Measurements from ENCODE around the gene DMRTC1B. TPM values are rescaled to one million over a fixed set of nuclear protein-coding genes. Genes with fewer than 3 reads are reported as not detected.
"Not testable (repeated sequence)": the region's sequence is repeated elsewhere in the genome, so short reads cannot be mapped to it uniquely, and the experiment has no call there.

The DMRTC1B gene, protein sequence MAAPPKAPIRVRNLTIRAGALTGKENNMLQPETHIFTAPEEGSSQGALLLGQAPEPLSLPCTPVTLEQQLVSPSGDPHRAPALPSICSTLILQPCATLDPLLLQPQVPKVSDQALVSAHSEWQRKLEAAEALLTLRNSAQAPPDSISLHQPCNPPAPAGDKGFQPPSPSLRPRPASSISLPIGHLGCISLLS
- not detected in 2 replicates for total RNA-seq (2014; rRNA removed; shearing (Covaris generic))
- not detected in 2 replicates for polyA plus RNA-seq (2014; cell fraction: nucleus; rRNA removed)

DNA sequence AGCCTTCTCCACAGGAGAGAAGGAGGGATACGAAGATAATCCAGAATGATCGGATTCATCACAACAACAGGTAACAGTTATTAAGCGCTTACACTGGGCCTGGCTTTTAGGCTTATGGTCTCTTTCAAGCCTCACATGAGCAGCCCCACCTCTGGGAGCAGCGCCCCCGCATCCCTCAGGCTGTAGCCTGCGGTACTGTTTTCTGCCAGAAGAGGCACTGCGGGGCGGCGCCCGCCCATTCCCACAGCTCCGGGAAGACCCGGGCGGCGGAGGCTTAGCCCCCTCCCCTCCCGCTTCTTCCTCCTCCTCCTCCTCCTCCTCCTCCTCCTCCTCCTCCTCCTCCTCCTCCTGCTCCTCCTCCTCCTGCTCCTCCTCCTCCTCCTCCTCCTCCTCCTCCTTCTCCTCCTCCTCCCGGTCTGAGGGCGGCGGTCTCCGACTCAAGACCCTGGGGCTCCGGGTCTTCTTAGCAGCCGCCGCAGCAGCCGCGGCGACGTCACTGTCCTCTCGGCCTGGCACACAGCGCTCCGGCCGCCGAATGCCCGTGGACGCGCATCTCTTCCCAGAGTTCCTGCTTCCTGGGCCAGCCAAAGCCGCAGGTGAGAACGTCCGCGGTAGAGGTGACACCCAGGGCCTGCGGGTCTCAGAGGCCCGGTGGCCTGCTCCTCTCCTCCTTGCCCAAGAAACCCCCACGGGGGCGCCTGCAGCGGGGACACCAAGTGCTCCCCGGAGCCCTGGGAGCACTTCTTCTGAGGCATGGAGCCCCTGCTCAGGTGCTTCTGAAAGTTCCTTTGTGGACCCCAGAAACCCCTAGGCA is at the start of gene DMRTC1B:
DMRTC1B (plus strand) TSS at position 238 of the 814 bp plus-strand sequence. CDS start 68,246 bp downstream, outside the sequence.
- not testable (repeated sequence) for DNase-seq (ENCODE audit: extremely low read depth, low read depth)

DNA sequence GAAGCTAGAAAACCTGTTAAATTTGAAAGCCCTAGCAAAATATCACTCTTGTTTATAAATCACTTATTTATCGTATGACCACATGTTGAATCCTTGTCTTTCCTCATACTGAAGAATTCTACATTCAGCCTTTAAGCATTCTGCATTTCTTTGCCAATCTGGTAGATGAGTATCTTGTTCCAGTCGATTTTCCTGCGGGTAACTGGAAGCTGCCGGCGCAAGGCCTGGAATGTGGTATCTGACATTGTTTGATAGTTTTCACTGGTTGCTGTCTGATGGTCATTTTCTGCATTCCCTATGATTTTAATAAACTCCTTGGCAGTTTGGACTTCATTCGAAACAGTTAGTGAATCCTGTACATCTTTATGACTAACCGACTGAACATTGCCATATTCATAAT is 48.8 kb upstream of the DMRTC1B start:
- no peak for DNase-seq (ENCODE audit: extremely low read depth, low read depth)

DNA sequence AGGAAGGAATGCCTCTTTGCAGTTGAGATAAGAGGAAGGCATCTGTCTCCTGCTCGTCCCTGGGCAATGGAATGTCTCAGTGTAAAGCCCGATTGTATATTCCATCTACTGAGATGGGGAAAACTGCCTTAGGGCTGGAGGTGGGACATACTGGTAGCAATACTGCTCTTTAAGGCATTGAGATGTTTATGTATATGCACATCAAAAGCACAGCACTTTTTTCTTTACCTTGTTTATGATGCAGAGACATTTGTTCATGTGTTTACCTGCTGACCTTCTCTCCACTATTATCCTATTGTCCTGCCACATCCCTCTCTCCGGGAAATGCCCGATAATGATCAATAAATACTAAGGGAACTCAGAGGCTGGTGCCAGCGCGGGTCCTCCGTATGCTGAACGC is 43.1 kb upstream of the DMRTC1B start:
- DNase-seq (ENCODE audit: extremely low read depth, low read depth): not testable (repeated sequence)

DNA sequence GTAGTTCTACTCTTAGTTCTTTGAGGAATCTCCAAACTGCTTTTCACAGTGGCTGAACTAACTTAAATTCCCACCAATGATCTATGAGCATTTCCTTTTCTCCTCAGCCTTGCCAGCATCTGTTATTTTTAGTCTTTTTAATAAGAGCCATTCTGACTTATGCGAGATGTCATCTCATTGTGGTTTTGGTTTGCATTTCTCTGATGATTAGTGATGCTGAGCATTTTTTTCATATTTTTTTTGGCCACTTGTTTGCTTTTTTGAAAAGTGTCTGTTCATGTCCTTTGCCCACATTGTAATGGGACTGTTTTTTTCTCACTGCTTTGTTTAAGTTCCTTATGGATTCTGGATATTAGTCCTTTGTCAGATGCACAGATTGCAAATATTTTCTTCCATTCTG is 41.1 kb upstream of the DMRTC1B start:
- no peak for DNase-seq (ENCODE audit: extremely low read depth, low read depth)

DNA sequence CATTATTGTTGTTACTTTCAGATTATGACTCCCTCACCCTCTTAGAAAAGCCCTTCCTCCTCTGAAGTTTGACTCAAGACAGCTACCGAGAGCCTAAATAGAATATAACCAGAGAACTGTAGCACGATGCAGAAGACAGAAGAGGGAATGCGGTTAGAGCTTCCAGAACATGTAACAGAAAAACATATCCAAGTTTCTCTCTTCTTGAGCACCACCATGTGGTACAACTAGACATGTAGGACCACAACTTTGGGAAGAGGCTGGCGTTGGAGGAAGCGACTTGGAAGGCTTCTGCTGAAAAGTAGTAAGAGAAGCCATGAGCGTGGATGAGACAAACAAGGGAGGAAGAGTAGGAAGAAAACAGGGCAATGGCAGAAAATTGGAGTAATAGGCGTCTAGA is 31.1 kb upstream of the DMRTC1B start:
- DNase-seq (ENCODE audit: extremely low read depth, low read depth): not testable (repeated sequence)

DNA sequence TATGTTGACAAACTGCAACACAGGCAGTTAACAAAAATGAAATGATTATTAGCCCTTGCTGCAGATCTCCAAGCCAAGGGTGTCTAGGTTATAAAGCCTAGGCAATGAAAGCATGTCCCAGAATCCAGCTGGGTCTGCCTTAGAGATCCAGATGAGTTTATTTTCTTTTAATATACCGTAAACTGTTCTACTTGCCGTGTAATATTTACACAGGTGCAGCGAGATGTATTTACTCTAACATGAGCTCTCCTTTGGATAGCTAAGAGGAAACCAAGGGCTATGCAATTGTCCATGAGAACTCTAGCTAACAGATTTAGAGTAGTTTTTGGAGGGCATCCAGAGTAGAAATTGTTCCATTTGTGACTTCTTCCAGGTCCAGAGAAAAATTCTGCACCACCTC is 28.1 kb upstream of the DMRTC1B start:
- not testable (repeated sequence) for DNase-seq (ENCODE audit: extremely low read depth, low read depth)

DNA sequence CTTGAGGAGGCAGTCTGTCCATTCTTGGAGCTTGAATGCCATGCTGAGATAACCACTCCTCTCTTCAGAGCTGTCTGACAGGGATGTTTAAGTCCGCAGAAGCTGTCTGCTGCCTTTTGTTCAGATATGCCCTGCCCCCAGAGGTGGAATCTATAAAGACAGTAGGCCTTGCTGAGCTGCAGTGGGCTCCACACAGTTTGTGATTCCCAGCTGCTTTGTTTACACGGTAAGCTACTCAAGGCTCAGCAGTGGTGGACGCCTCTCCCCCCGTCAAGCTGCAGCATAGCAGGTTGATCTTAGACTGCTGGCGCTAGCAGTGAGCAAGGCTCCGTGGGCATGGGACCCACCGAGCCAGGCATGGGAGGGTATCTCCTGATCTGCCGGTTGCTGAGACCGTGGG is 16.2 kb upstream of the DMRTC1B start:
- DNase-seq (ENCODE audit: extremely low read depth, low read depth): not testable (repeated sequence)

DNA sequence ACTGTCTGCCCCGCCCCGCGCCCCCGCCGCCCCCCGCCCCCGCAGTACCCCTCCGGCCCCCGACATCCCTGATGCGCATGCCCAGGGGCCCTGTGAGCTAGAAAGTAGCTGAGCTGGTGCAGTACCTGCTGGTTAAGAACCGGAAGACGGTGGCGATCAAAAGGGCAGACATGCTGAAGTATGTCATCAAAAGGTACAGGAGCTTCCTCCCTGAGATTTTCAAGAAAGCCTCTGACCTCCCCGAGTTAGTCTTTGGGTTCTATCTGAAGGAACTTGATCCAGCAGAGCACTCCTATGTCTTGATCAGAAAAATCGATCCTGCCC is 739 bp downstream of the DMRTC1B start:
- DNase-seq (ENCODE audit: extremely low read depth, low read depth): not testable (repeated sequence)

DNA sequence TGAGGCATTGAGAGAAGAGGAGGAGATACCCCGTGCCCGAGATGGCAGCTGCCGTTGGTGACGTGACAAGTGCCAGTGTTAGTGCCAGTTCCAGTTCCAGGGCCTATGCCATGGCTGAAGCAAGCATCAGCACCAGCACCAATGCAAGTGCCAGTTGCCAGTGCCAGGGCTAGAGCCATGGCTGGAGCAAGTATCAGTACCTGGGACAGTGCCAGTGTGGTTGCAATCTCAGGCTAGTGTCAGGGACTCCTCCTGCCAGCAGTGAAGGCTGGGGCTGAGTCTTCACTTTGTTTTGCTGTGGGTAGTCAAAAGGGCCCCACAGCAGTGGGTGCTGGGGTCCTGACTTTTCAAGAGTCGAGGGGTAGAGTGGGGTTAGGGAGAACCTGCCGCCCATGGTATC is 1.5 kb downstream of the DMRTC1B start:
- not testable (repeated sequence) for DNase-seq (ENCODE audit: extremely low read depth, low read depth)

DNA sequence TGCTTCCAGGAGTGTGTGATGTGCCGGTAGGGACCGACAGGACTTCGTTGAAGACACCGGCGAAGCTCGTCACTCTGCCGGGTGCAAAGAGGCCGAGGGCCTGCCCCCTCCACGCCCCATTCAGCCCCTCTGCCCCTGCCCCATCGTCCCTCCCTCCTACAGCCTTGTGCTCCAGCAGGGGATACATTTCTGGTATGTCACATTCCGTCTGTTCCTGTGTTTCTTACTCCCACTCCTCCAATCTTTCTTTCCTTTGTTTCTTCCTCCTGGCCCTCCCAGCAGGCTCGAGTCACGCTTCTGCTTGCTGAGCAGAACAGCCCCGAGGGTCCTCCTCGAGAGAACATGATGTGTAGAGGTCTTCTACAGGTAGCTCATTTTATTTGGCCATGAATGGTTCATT is 5.9 kb downstream of the DMRTC1B start, which contains the start of gene FAM236B:
FAM236B (minus strand) TSS at position 101 of the 400 bp plus-strand sequence; CDS start at position 1, 100 bp downstream.
- not testable (repeated sequence) for DNase-seq (ENCODE audit: extremely low read depth, low read depth)

DNA sequence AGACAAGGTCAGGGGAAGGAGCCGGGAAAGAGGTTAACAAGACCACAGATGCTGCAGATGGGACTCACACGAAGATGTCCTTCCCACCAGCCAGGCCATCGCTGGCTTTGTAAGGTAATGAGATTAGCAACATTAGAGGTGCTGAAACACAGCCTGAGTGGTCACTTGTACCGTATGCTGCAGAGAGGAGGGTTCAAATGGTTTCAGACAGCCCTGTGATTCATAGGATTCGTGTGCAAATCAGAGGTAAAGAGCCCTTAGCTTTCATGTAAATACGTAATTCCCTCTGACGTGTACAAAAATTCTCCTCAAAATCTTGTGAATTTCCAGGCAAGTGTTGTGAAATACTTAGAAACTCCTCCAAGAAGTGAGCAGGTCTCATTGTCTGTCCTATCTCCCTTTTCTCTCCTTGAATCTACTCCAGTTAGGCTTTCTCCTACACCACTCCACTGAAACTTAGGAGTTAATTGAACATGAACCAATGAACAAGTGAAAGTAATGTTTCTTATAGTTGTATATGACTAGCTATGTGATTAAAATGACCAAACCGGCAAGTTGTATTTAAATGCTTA is 6.8 kb downstream of the DMRTC1B start:
- not testable (repeated sequence) for DNase-seq (ENCODE audit: extremely low read depth, low read depth)

DNA sequence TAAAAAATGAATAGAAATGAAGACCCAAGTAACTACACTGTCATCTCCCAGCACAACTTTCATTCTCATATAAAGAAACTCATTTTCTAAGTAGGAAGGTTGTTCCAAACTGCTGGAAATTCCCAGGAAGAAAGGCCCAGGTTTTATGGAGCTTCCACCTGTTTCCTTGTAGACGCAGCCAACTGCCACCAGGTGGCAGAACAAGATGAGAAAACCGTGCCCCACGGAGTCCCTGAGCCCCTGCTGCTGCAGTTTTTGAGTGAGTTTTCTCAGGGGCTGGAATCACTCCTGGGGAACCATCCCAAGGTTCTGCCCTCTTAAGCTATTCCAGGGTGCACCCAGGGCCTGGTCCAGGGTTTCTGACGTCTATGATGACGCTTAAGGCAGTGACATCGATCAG is 7.3 kb downstream of the DMRTC1B start:
- DNase-seq (ENCODE audit: extremely low read depth, low read depth): not testable (repeated sequence)

DNA sequence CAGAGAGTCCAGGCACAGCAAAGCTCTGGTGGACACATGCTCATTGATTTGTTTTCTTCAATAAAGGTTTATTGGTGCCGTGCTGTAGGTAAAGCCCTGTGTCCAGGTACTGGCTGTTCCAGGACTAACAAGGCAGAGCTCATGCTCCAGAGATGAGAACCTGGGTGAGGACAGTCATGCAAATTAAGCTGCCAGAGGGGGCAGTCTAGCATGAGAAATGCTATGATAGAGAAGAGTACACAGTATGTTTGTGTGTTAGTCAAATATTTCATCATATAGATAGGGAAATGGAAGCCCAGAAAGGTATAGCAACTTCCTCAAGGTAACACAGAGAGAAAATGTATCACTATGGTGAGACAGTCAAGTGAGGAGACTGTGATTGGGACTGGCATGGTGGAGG is 11.5 kb downstream of the DMRTC1B start:
- not testable (repeated sequence) for DNase-seq (ENCODE audit: extremely low read depth, low read depth)

DNA sequence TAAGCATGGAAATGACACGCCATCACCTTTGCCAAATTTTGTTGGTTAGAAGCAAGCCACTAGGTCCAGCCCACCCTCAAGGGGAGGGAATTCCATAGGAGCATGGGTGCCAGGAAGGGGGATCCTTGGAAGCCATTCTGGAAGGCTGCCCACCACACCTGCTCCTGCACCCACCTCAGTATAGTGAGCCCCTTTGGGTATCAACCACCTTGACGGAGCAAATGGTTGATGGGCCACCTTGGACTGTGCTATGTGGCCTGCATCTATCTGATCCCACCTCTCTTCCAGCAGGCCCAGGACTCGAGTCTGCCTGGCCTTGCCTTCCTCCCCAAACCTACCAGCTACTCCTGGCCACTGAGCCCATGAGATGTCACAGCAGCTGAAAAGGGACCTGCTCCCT is 13.7 kb downstream of the DMRTC1B start:
- DNase-seq (ENCODE audit: extremely low read depth, low read depth): not testable (repeated sequence)

DNA sequence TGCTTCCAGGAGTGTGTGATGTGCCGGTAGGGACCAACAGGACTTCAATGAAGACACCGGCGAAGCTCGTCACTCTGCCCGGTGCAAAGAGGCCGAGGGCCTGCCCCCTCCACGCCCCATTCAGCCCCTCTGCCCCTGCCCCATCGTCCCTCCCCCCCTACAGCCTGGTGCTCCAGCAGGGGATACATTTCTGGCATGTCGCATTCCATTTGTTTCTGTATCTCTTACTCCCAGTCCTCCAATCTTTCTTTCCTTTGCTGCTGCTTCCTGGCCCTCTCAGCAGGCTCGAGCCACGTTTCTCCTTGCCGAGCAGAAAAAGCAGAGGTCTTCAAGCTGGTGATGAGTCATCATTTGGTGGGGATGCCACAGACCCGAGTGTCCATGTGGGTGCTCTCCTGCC is 31.4 kb downstream of the DMRTC1B start, which contains the start of gene FAM236D:
FAM236D (minus strand) TSS at position 101 of the 400 bp plus-strand sequence; CDS start at position 1, 100 bp downstream.
- DNase-seq (ENCODE audit: extremely low read depth, low read depth): not testable (repeated sequence)

DNA sequence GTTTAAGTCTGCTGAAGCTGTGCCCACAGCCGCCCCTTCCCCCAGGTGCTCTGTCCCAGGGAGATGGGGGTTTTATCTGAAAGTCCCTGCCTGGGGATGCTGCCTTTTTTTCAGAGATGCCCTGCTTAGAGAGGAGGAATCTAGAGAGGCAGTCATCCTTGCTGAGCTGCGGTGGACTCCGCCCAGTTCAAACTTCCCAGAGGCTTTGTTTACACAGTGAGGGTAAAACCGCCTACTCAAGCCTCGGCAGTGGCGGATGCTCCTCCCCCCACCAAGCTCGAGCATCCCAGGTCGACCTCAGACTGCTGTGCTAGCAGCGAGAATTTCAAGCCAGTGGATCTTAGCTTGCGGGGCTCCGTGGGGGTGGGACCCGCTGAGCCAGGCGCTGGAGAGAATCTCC is 54.0 kb downstream of the DMRTC1B start:
- DNase-seq (ENCODE audit: extremely low read depth, low read depth): not testable (repeated sequence)

DNA sequence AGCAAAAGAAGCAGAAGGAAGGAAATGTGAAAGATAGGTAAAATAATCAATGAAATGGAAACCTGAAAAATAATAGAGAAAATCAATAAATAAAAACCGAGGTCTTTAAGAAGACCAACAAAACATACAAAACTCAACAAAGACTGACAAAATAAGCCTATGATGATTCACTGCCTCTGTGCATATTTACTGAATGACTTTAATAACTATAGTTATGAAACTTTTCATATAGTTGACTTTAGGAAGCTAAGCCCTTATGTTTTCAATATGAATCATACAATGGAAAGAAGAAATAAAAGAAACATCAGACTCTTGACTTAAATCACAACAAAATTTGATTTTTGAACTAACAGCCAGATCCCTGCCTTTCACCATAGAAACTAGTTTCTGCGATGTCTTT is 60.8 kb downstream of the DMRTC1B start:
- not testable (repeated sequence) for DNase-seq (ENCODE audit: extremely low read depth, low read depth)

DNA sequence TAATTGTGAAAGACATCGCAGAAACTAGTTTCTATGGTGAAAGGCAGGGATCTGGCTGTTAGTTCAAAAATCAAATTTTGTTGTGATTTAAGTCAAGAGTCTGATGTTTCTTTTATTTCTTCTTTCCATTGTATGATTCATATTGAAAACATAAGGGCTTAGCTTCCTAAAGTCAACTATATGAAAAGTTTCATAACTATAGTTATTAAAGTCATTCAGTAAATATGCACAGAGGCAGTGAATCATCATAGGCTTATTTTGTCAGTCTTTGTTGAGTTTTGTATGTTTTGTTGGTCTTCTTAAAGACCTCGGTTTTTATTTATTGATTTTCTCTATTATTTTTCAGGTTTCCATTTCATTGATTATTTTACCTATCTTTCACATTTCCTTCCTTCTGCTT is 106.2 kb downstream of the DMRTC1B start:
- DNase-seq (ENCODE audit: extremely low read depth, low read depth): not testable (repeated sequence)

DNA sequence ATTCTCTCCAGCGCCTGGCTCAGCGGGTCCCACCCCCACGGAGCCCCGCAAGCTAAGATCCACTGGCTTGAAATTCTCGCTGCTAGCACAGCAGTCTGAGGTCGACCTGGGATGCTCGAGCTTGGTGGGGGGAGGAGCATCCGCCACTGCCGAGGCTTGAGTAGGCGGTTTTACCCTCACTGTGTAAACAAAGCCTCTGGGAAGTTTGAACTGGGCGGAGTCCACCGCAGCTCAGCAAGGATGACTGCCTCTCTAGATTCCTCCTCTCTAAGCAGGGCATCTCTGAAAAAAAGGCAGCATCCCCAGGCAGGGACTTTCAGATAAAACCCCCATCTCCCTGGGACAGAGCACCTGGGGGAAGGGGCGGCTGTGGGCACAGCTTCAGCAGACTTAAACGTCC is 113.0 kb downstream of the DMRTC1B start:
- not testable (repeated sequence) for DNase-seq (ENCODE audit: extremely low read depth, low read depth)

Measured in NCI-H460 (cell line).